Adrenal gland (tissue), 12 donors: Measurements from ENCODE around the gene TEX53. TPM values are rescaled to one million over a fixed set of nuclear protein-coding genes. Genes with fewer than 3 reads are reported as not detected.

Source experiments
- DNase-seq, 7 donors: peaks; one replicate each; pipeline ENCODE4 v3.0.0-alpha.2; 2019 to 2020
- H3K27ac ChIP-seq, 5 donors: fragments of 200-600 bp; sonication (generic) in 4 of 5; 1 replicate in 3 of 5; 2 replicates in 2 of 5; pipeline versions ENCODE4 v1.5.1 to v1.8.0; 2016 to 2020; ENCODE audit warnings: mild to moderate bottlenecking in 1 of 5
- H3K27me3 ChIP-seq: fragments of 200-600 bp; 2 replicates; pipeline ENCODE4 v1.8.0; 2021
- H3K36me3 ChIP-seq, 2 donors: fragments of 200-600 bp; replicated peaks in 1 of 2; 1 replicate in 1 of 2; 2 replicates in 1 of 2; pipeline versions ENCODE4 v1.5.1 to v1.8.0; 2018 to 2022
- H3K4me1 ChIP-seq, 2 donors: fragments of 200-600 bp; replicated peaks in 1 of 2; 1 replicate in 1 of 2; 2 replicates in 1 of 2; pipeline versions ENCODE4 v1.5.1 to v1.8.0; 2018 to 2021
- H3K4me3 ChIP-seq, 4 donors: fragments of 200-600 bp; sonication (generic) in 3 of 4; one replicate each; pipeline ENCODE4 v1.5.1; 2016 to 2018
- H3K9me3 ChIP-seq, 3 donors: fragments of 200-600 bp; sonication (generic) in 1 of 3; replicated peaks in 1 of 3; 1 replicate in 2 of 3; 2 replicates in 1 of 3; pipeline versions ENCODE4 v1.5.1 to v1.8.0; 2016 to 2021
- POLR2A ChIP-seq, 2 donors: fragments of 450-650 bp; IDR thresholded peaks; one replicate each; pipeline ENCODE4 v1.6.1; 2017; ENCODE audit warnings: antibody characterized with exemption in 2 of 2, mild to moderate bottlenecking in 2 of 2, moderate library complexity in 1 of 2
- WGBS, 4 donors: extraction: QIAGEN DNeasy Blood & Tissue Kit in 2 of 4; methylation state at CpG; one replicate each; pipeline versions ENCODE4 v1.1.5 to v1.1.7; 2013 to 2017; 5-methylcytosine and 5-hydroxymethylcytosine counted together
- intact Hi-C, 2 donors: fragments of 100-400 bp; cut with DNase I; formaldehyde crosslinking; loops; one replicate each; pipeline versions ENCODE4 v1.14.1 to v1.15.0; 2022 to 2023
- polyA plus RNA-seq, 3 donors: library from polyadenylated mRNA; stranded (reverse); fragments of 200-250 nt in 2 of 3; fragments of 350-450 nt in 1 of 3; fragmentation: Illumina TruSeq in 1 of 3; extraction: RNeasy Lipid Tissue Mini Kit (QIAGEN cat#74804) in 1 of 3; gene quantifications; one replicate each; pipeline ENCODE4 v1.2.3, GENCODE V29; 2013 to 2014
- total RNA-seq, 9 donors: library from RNA; depleted of rRNA in 4 of 9; stranded (reverse); fragments of >200 nt in 4 of 9; fragments of 120-200 nt in 1 of 9; fragmentation: NEBNext Ultra II Directional in 1 of 9; extraction: Animal tissue kit (Norgen Biotek cat#: 25700) in 1 of 9; gene quantifications; one replicate each; pipeline versions ENCODE4 v1.1.0 to v1.2.4, GENCODE V29; 2013 to 2023
- TF ChIP-seq, protein P1 (sequence below), 6 experiments: fragments of 450-650 bp in 4 of 6; fragments of 200-600 bp in 2 of 6; sonication (generic) in 1 of 6; IDR thresholded peaks; 1 replicate in 5 of 6; 2 replicates in 1 of 6; pipeline versions ENCODE4 v1.5.1 to v1.8.0; 2016 to 2021; ENCODE audit warnings: antibody characterized with exemption in 6 of 6, mild to moderate bottlenecking in 2 of 6, moderate library complexity in 1 of 6
- donor health status: healthy with polysubstance abuse.
- donor health status: Bipolar disorder and iron deficiency.
- donor health status: DM: yes; HTN: yes; CAD: no.
- donor health status: DM: no; HTN: no; CAD: no.
- donor health status: DM: no; HTN: no; CAD: no.
- donor health status: DM: yes; HTN: yes; CAD: no.

Gene TEX53
- total and polyA plus RNA-seq, 12 donors: not detected

GRCh38 chr9:114693248-114693855 lies 35.7 kb upstream of the TEX53 start:
- WGBS, 4 donors: 51 to 81% (median 68%) methylated on average over 2 of the region's 2 CpGs

DNA sequence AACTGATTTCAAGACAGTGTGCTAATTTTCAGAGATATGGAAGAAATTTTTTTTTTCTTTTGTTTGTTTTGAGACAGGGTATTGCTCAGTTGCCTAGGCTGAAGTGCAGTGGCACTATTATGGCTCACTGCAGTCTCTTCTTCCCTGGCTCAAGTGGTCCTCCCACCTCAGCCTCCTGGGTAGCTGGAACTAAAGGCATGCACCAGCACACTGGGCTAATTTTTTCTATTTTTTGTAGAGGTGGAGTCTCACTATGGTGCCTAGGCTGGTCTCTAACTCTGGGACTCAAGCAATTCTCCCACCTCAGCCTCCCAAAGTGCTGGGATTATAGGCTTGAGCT lies 34.3 kb upstream of the TEX53 start:
- Histone ChIP-seq H3K4me1 (no peaks in the 10 kb centered on the region), H3K36me3 (no peaks in the 10 kb centered on the region), H3K27me3 (no peaks in the 10 kb centered on the region), H3K4me3 (no peak overlapping the region), H3K27ac (no peak overlapping the region), H3K9me3 (no peaks in the 10 kb centered on the region)
- DNase-seq: no peak
- TF ChIP-seq, protein P1, sequence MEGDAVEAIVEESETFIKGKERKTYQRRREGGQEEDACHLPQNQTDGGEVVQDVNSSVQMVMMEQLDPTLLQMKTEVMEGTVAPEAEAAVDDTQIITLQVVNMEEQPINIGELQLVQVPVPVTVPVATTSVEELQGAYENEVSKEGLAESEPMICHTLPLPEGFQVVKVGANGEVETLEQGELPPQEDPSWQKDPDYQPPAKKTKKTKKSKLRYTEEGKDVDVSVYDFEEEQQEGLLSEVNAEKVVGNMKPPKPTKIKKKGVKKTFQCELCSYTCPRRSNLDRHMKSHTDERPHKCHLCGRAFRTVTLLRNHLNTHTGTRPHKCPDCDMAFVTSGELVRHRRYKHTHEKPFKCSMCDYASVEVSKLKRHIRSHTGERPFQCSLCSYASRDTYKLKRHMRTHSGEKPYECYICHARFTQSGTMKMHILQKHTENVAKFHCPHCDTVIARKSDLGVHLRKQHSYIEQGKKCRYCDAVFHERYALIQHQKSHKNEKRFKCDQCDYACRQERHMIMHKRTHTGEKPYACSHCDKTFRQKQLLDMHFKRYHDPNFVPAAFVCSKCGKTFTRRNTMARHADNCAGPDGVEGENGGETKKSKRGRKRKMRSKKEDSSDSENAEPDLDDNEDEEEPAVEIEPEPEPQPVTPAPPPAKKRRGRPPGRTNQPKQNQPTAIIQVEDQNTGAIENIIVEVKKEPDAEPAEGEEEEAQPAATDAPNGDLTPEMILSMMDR (IDR thresholded peaks at IDR 0.05): no peak
- no peak for TF ChIP-seq POLR2A (IDR thresholded peaks at IDR 0.05)
- intact Hi-C loops: no loop called here

More at GRCh38 chr9:114693248-114693855, 35.7 kb upstream of the TEX53 start:
- intact Hi-C loops: no loop called here
- no peak for TF ChIP-seq POLR2A (IDR thresholded peaks at IDR 0.05)
- TF ChIP-seq, protein P1 (IDR thresholded peaks at IDR 0.05): no peak
- Histone ChIP-seq H3K4me3 (no peak overlapping the region), H3K36me3 (no peaks in the 10 kb centered on the region), H3K9me3 (no peaks in the 10 kb centered on the region), H3K4me1 (no peaks in the 10 kb centered on the region), H3K27ac (no peak overlapping the region), H3K27me3 (no peaks in the 10 kb centered on the region)
- DNase-seq: no peak

GRCh38 chr9:114691046-114691955 lies 33.7 kb upstream of the TEX53 start:
- WGBS, 4 donors: 78 to 85% (median 83%) methylated on average over 11 of the region's 11 CpGs
- Histone ChIP-seq H3K4me1 (no peaks in the 10 kb centered on the region), H3K9me3 (no peaks in the 10 kb centered on the region), H3K4me3 (no peak overlapping the region), H3K27ac (no peak overlapping the region), H3K36me3 (no peaks in the 10 kb centered on the region), H3K27me3 (no peaks in the 10 kb centered on the region)
- intact Hi-C loops: no loop called here
- TF ChIP-seq, protein P1 (IDR thresholded peaks at IDR 0.05): no peak
- TF ChIP-seq POLR2A (IDR thresholded peaks at IDR 0.05): no peak
- DNase-seq: peak in 1 of 7 donors; percentile 2

DNA sequence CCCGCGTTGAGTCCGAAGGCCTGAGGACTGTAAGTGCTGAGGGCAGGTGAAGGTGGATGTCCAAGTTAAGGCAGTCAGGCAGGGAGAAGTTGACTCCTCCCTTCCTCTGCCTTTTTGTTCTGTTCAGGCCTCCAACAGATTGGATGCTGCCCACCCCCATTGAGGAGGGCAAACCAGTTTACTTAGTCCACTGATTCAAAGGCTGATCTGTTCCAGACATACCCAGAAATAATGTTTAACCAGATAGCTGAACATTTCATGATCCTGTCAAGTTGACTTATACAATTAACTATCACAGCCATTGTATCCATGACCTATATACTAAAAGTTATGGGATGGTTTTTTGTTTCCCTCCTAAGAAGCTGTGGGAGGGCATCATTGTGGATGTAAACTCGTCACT lies 32.7 kb upstream of the TEX53 start:
- H3K4me1 ChIP-seq: no peaks in the 10 kb centered on the region
- no peaks in the 10 kb centered on the region for H3K36me3 ChIP-seq
- no peak overlapping the region for H3K27ac ChIP-seq
- intact Hi-C loops: no loop called here
- WGBS, 4 donors: 89 to 96% (median 92%) methylated on average over 4 of the region's 4 CpGs
- TF ChIP-seq POLR2A (IDR thresholded peaks at IDR 0.05): no peak
- TF ChIP-seq, protein P1 (IDR thresholded peaks at IDR 0.05): no peak
- DNase-seq: no peak
- no peaks in the 10 kb centered on the region for H3K27me3 ChIP-seq
- no peak overlapping the region for H3K4me3 ChIP-seq
- no peaks in the 10 kb centered on the region for H3K9me3 ChIP-seq
